A549 (cell line): ENCODE data around the gene NHSL1.

Experiments
- CTCF ChIP-seq: fragments of >200 bp; sonication (Bioruptor Twin); formaldehyde crosslinking; IDR thresholded peaks from 3 replicates; pipeline ENCODE4 v1.5.1; 2016
- EP300 ChIP-seq, 2 experiments: fragments of >200 bp; sonication (Bioruptor Twin); formaldehyde crosslinking; IDR thresholded peaks; 2 replicates in 1 of 2; 3 replicates in 1 of 2; pipeline ENCODE4 v1.6.1; 2016 to 2017
- JUN ChIP-seq, 2 experiments: fragments of >200 bp; sonication (Bioruptor Twin); formaldehyde crosslinking; IDR thresholded peaks; 2 replicates in 1 of 2; 3 replicates in 1 of 2; pipeline ENCODE4 v1.6.1; 2016 to 2017
- KDM1A ChIP-seq: fragments of 200-600 bp; sonication (generic); IDR thresholded peaks from 2 replicates; pipeline ENCODE4 v1.6.1; 2016; ENCODE audit warnings: low read depth, mild to moderate bottlenecking
- MAX ChIP-seq: IDR thresholded peaks from 2 replicates; pipeline ENCODE4 v1.6.1; 2012
- MYC ChIP-seq: IDR thresholded peaks from 2 replicates; pipeline ENCODE4 v1.6.1; 2012; ENCODE audit warnings: mild to moderate bottlenecking, inconsistent platforms, low read length, improper control_type of control experiment, borderline replicate concordance
- POLR2A ChIP-seq: IDR thresholded peaks from 2 replicates; pipeline ENCODE4 v1.6.1; 2012; ENCODE audit warnings: mild to moderate bottlenecking, low read length
- POLR2AphosphoS2 ChIP-seq: conservative IDR thresholded peaks from 2 replicates; pipeline ENCODE4 v1.6.1; 2012; ENCODE audit warnings: low read length, improper control_type of control experiment, inconsistent platforms
- RAD21 ChIP-seq, 2 experiments: fragments of >200 bp in 1 of 2; sonication (Bioruptor Twin) in 1 of 2; formaldehyde crosslinking in 1 of 2; IDR thresholded peaks in 1 of 2; conservative IDR thresholded peaks in 1 of 2; 2 replicates in 1 of 2; 3 replicates in 1 of 2; pipeline ENCODE4 v1.6.1; 2012 to 2018; ENCODE audit warnings: inconsistent platforms in 1 of 2
- REST ChIP-seq: fragments of 200-600 bp; sonication (generic); IDR thresholded peaks from 2 replicates; pipeline ENCODE4 v1.6.1; 2016; ENCODE audit warnings: antibody characterized with exemption, mild to moderate bottlenecking, moderate library complexity
- RFX5 ChIP-seq: fragments of 450-650 bp; IDR thresholded peaks from 2 replicates; pipeline ENCODE4 v1.7.1; 2014; ENCODE audit warnings: antibody characterized with exemption, mild to moderate bottlenecking, moderate library complexity
- TP53 ChIP-seq: fragments of 250-450 bp; sonication (Bioruptor Pico); IDR thresholded peaks from 2 replicates; pipeline ENCODE4 v1.5.0; 2021; ENCODE audit warnings: mild to moderate bottlenecking, moderate library complexity

GRCh38 chr6:138515657-138516248 is 16.5 kb upstream of the NHSL1 start:
- TF ChIP-seq CTCF: no peak
- TF ChIP-seq POLR2A: no peak
- TF ChIP-seq TP53 (CRISPR knock-in tag): no peak
- no peak for TF ChIP-seq POLR2AphosphoS2
- TF ChIP-seq MYC: no peak
- TF ChIP-seq RFX5: no peak
- no peak for TF ChIP-seq KDM1A
- TF ChIP-seq RAD21 (conservative IDR thresholded peaks at IDR 0.05 in 1 of 2, IDR thresholded peaks at IDR 0.05 in 1 of 2): no peak
- TF ChIP-seq MAX: no peak
- TF ChIP-seq REST: no peak
- TF ChIP-seq EP300 (IDR thresholded peaks at IDR 0.05): no peak
- TF ChIP-seq JUN (IDR thresholded peaks at IDR 0.05): no peak
